Putamen (tissue), 1 donor: ENCODE measurements around the gene CERS3.

Experiments used
- DNase-seq: peaks from one replicate; pipeline ENCODE4 v3.0.0-alpha.2; 2016; ENCODE audit warnings: low spot score

CERS3 gene

GRCh38 chr15:100383302-100384107 lies 145.2 kb downstream of the CERS3 start:
- no peak for DNase-seq

GRCh38 chr15:100373942-100374341 lies 154.8 kb downstream of the CERS3 start:
- no peak for DNase-seq

GRCh38 chr15:100373120-100373896 lies 155.4 kb downstream of the CERS3 start:
- no peak for DNase-seq

- no peak for DNase-seq
Observed at GRCh38 chr15:100372739-100373119, 156.0 kb downstream of the CERS3 start.

- no peak for DNase-seq
Observed at GRCh38 chr15:100355342-100355741, 173.4 kb downstream of the CERS3 start.

- DNase-seq, result no peak
Observed at GRCh38 chr15:100353449-100353848, 175.3 kb downstream of the CERS3 start.

GRCh38 chr15:100350434-100351226 lies 178.1 kb downstream of the CERS3 start:
- no peak for DNase-seq
